H9 (cell line): ENCODE measurements around the gene PDE4C. TPM values are rescaled to one million over a fixed set of nuclear protein-coding genes. Genes with fewer than 3 reads are reported as not detected.

Experiments used
- DNase-seq: peaks from one replicate; pipeline ENCODE4 v3.0.0-alpha.2; 2017
- H2AFZ ChIP-seq: one replicate; pipeline ENCODE4 v1.6.1; 2013; ENCODE audit warnings: mild to moderate bottlenecking, low read length, control low read depth, moderate library complexity
- H2AK5ac ChIP-seq: 2 replicates; pipeline ENCODE4 v1.6.1; 2013; ENCODE audit warnings: low read length, control low read depth, mixed read lengths; ENCODE audit not compliant: insufficient read length
- H2BK120ac ChIP-seq: one replicate; pipeline ENCODE4 v1.6.1; 2013; ENCODE audit warnings: low read depth, mild to moderate bottlenecking, low read length, control low read depth, inconsistent platforms; ENCODE audit not compliant: poor library complexity, severe bottlenecking
- H2BK12ac ChIP-seq: 2 replicates; pipeline ENCODE4 v1.6.1; 2013; ENCODE audit warnings: low read length, control low read depth, mixed read lengths, low read depth; ENCODE audit not compliant: insufficient read length
- H2BK15ac ChIP-seq: 2 replicates; pipeline ENCODE4 v1.6.1; 2013; ENCODE audit warnings: low read depth, low read length, control low read depth
- H2BK20ac ChIP-seq: one replicate; pipeline ENCODE4 v1.6.1; 2013; ENCODE audit warnings: low read depth, mild to moderate bottlenecking, low read length, control low read depth, inconsistent platforms; ENCODE audit not compliant: poor library complexity, severe bottlenecking
- H2BK5ac ChIP-seq: 2 replicates; pipeline ENCODE4 v1.6.1; 2013; ENCODE audit warnings: low read length, control low read depth, mixed read lengths; ENCODE audit not compliant: insufficient read length
- H3K14ac ChIP-seq: 2 replicates; pipeline ENCODE4 v1.6.1; 2013; ENCODE audit warnings: low read length, control low read depth; ENCODE audit not compliant: insufficient read depth
- H3K18ac ChIP-seq: 2 replicates; pipeline ENCODE4 v1.6.1; 2013; ENCODE audit warnings: low read depth, mild to moderate bottlenecking, mixed read lengths, low read length, control low read depth; ENCODE audit not compliant: insufficient read length
- H3K23ac ChIP-seq: 2 replicates; pipeline ENCODE4 v1.6.1; 2013; ENCODE audit warnings: low read length, control low read depth, mixed read lengths, low read depth; ENCODE audit not compliant: insufficient read length
- H3K23me2 ChIP-seq: 2 replicates; pipeline ENCODE4 v1.6.1; 2013; ENCODE audit warnings: low read depth, mild to moderate bottlenecking, mixed read lengths, low read length, control low read depth; ENCODE audit not compliant: insufficient read length, poor library complexity, severe bottlenecking
- H3K27ac ChIP-seq: 2 replicates; pipeline ENCODE4 v1.5.1; 2013; ENCODE audit warnings: low read length, control low read depth, mixed read lengths, low read depth; ENCODE audit not compliant: insufficient read length
- H3K27me3 ChIP-seq: 2 replicates; pipeline ENCODE4 v1.6.1; 2013; ENCODE audit warnings: low read length, control low read depth, inconsistent platforms; ENCODE audit not compliant: insufficient read depth
- H3K4ac ChIP-seq: 2 replicates; pipeline ENCODE4 v1.6.1; 2013; ENCODE audit warnings: low read depth, mild to moderate bottlenecking, control low read depth, inconsistent platforms, low read length, moderate library complexity
- H3K4me1 ChIP-seq: 2 replicates; pipeline ENCODE4 v1.6.1; 2013; ENCODE audit warnings: low read length, control low read depth, inconsistent platforms; ENCODE audit not compliant: insufficient read depth
- H3K4me2 ChIP-seq: 2 replicates; pipeline ENCODE4 v1.6.1; 2013; ENCODE audit warnings: low read length, control low read depth, mixed read lengths; ENCODE audit not compliant: insufficient read length, insufficient read depth
- H3K56ac ChIP-seq: 2 replicates; pipeline ENCODE4 v1.6.1; 2013; ENCODE audit warnings: low read depth, mild to moderate bottlenecking, mixed read lengths, low read length, control low read depth; ENCODE audit not compliant: insufficient read length
- H3K79me1 ChIP-seq: 2 replicates; pipeline ENCODE4 v1.6.1; 2013; ENCODE audit warnings: low read depth, mild to moderate bottlenecking, moderate library complexity, low read length, control low read depth, inconsistent platforms; ENCODE audit not compliant: insufficient read depth, poor library complexity, severe bottlenecking
- H3K79me2 ChIP-seq: 2 replicates; pipeline ENCODE4 v1.6.1; 2013; ENCODE audit warnings: low read length, control low read depth, inconsistent platforms; ENCODE audit not compliant: insufficient read depth
- H3K9ac ChIP-seq: 2 replicates; pipeline ENCODE4 v1.6.1; 2013; ENCODE audit warnings: low read length, control low read depth, mixed read lengths; ENCODE audit not compliant: insufficient read length; ENCODE audit errors: extremely low read depth
- H3K9me3 ChIP-seq: one replicate; pipeline ENCODE4 v1.6.1; 2013; ENCODE audit warnings: low read depth, low read length, inconsistent platforms; ENCODE audit not compliant: control insufficient read depth
- H3T11ph ChIP-seq: one replicate; pipeline ENCODE4 v1.6.1; 2013; ENCODE audit warnings: mild to moderate bottlenecking, low read length, control low read depth, inconsistent platforms
- H4K20me1 ChIP-seq: one replicate; pipeline ENCODE4 v1.6.1; 2013; ENCODE audit not compliant: control insufficient read depth, insufficient read length, insufficient read depth
- H4K5ac ChIP-seq: 2 replicates; pipeline ENCODE4 v1.6.1; 2013; ENCODE audit warnings: low read depth, mild to moderate bottlenecking, mixed read lengths, low read length, control low read depth; ENCODE audit not compliant: insufficient read length
- H4K8ac ChIP-seq: replicated peaks from 2 replicates; pipeline ENCODE4 v1.6.1; 2013; ENCODE audit warnings: low read length, control low read depth, mixed read lengths, low read depth; ENCODE audit not compliant: insufficient read length
- H4K91ac ChIP-seq: 2 replicates; pipeline ENCODE4 v1.6.1; 2013; ENCODE audit warnings: low read depth, mild to moderate bottlenecking, moderate library complexity, mixed read lengths, low read length, control low read depth; ENCODE audit not compliant: insufficient read length
- H3K27ac Mint-ChIP-seq, 3 experiments: 2 replicates in 2 of 3; 3 replicates in 1 of 3; pipeline ENCODE4 v1.8.0; 2020 to 2021; ENCODE audit warnings: mixed read lengths in 3 of 3, mild to moderate bottlenecking in 1 of 3, moderate library complexity in 1 of 3
- H3K27me3 Mint-ChIP-seq: 2 replicates; pipeline ENCODE4 v1.8.0; 2021; ENCODE audit warnings: low read depth, mild to moderate bottlenecking, moderate library complexity, mixed read lengths
- H3K36me3 Mint-ChIP-seq, 3 experiments: 2 replicates in 2 of 3; 3 replicates in 1 of 3; pipeline ENCODE4 v1.8.0; 2020 to 2021; ENCODE audit warnings: low read depth in 3 of 3, mixed read lengths in 3 of 3; ENCODE audit not compliant: insufficient read depth in 1 of 3
- H3K4me1 Mint-ChIP-seq, 2 experiments: 2 replicates each; pipeline ENCODE4 v1.8.0; 2020; ENCODE audit warnings: mixed read lengths in 2 of 2
- H3K4me3 Mint-ChIP-seq, 2 experiments: 2 replicates in 1 of 2; 3 replicates in 1 of 2; pipeline ENCODE4 v1.8.0; 2020 to 2021; ENCODE audit warnings: mild to moderate bottlenecking in 2 of 2, mixed read lengths in 2 of 2, moderate library complexity in 1 of 2
- H3K9me3 Mint-ChIP-seq, 2 experiments: 2 replicates in 1 of 2; 3 replicates in 1 of 2; pipeline ENCODE4 v1.8.0; 2020; ENCODE audit warnings: mild to moderate bottlenecking in 2 of 2, mixed read lengths in 2 of 2, moderate library complexity in 1 of 2
- CTCF ChIP-seq: fragments of 200-600 bp; sonication (generic); conservative IDR thresholded peaks from 3 replicates; pipeline ENCODE4 v1.8.0; 2021; ENCODE audit warnings: antibody characterized with exemption, mild to moderate bottlenecking
- WGBS: extraction: QIAGEN DNeasy Blood & Tissue Kit; methylation state at CpG from one replicate; pipeline ENCODE4 v1.1.7; 2013; ENCODE audit warnings: missing lambda C conversion rate, low lambda C conversion rate, mixed read lengths; ENCODE audit not compliant: insufficient read length; ENCODE audit errors: extremely low coverage; 5-methylcytosine and 5-hydroxymethylcytosine counted together
- total RNA-seq: library from RNA; stranded (reverse); gene quantifications from 2 replicates; pipeline ENCODE4 v1.2.1, GENCODE V29; 2021

The PDE4C gene
- total RNA-seq, 1 experiment from 2014 or later: 1.8 TPM

DNA sequence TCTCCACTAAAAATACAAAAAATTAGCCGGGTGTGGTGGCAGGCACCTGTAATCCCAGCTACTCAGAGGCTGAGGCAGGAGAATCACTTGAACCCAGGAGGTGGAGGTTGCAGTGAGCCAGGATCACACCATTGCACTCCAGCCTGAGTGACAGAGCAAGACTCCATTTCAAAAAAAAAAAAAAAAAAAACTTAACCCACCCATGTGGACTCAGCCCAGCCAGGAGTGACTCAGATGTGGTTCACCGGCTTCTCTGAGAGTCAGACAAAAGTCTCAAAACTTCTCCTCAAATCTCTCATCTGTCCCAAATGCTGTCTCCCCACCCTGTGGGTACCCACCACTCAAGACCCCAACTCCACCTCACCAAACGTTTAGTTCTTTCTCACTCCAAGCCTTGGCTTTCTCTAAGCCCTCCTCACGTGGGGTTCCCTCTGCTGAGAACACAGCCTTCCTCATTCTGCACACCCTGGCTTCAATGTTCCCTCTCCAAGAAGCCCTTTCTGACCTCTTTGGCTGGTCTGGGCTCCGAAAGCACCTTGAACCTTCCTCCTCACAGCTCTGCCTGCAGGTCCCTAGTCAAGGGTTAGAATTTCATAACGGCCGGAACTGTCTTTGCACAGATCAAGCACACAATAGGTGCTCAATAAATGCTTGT, 11.3 kb downstream of the PDE4C start:
- Histone ChIP-seq H3K27me3 (no peaks in the 10 kb centered on the region), H4K91ac (no peak overlapping the region), H2AFZ (no peak overlapping the region), H4K20me1 (no peaks in the 10 kb centered on the region), H2AK5ac (no peak overlapping the region), H3K9me3 (no peaks in the 10 kb centered on the region), H4K5ac (no peak overlapping the region), H3K4me2 (no peak overlapping the region), H3K18ac (no peak overlapping the region), H3K23me2 (no peaks in the 10 kb centered on the region), H3K4me1 (no peaks in the 10 kb centered on the region), H4K8ac (no peak overlapping the region), H3K56ac (no peak overlapping the region), H2BK15ac (no peak overlapping the region), H2BK120ac (no peak overlapping the region), H3K27ac (no peak overlapping the region), H3K79me1 (no peaks in the 10 kb centered on the region), H2BK20ac (no peak overlapping the region), H3K4ac (no peak overlapping the region), H3K9ac (no peak overlapping the region), H3K14ac (no peak overlapping the region), H3K79me2 (no peaks in the 10 kb centered on the region), H3K23ac (no peak overlapping the region), H2BK12ac (no peak overlapping the region), H2BK5ac (no peak overlapping the region), H3T11ph (no peak overlapping the region)
- Mint-ChIP-seq H3K27me3 (peaks cover 2% of the 10 kb centered on the region; the same call in 1 of the 2 replicates), H3K36me3 (peaks cover 0 to 3% (median 0%) of the 10 kb centered on the region in 3 experiments; a peak in 1 of 7 replicates), H3K27ac (peak overlapping the region in 1 of 3 experiments; percentile 23; a peak in 2 of 7 replicates), H3K4me3 (no peak overlapping the region), H3K9me3 (no peaks in the 10 kb centered on the region), H3K4me1 (peaks cover 2 to 3% of the 10 kb centered on the region in 2 experiments; a peak in 3 of 4 replicates)
- WGBS: no CpG with 5 or more reads among the region's 7 CpGs
- no peak for DNase-seq
- TF ChIP-seq CTCF: no peak
